CD14-positive monocyte (primary cell): ENCODE data around the gene GNLY. TPM values are rescaled to one million over a fixed set of nuclear protein-coding genes. Genes with fewer than 3 reads are reported as not detected.

Experiments used
- DNase-seq, 3 donors: peaks; one replicate each; pipeline ENCODE4 v3.0.0-alpha.2; 2011 to 2022
- H2AFZ ChIP-seq: 2 replicates; pipeline ENCODE4 v1.6.0; 2012; ENCODE audit warnings: mild to moderate bottlenecking, low read depth, low read length, inconsistent platforms; ENCODE audit not compliant: insufficient read depth, poor library complexity, severe bottlenecking
- H3K27ac ChIP-seq, 2 donors: 1 replicate in 1 of 2; 2 replicates in 1 of 2; pipeline ENCODE4 v1.5.1; 2012 to 2013; ENCODE audit warnings: low read length in 2 of 2, control low read depth in 1 of 2, inconsistent platforms in 1 of 2, low read depth in 1 of 2, mild to moderate bottlenecking in 1 of 2
- H3K27me3 ChIP-seq, 2 donors: one replicate each; pipeline versions ENCODE4 v1.6.0 to v1.6.1; 2011 to 2013; ENCODE audit warnings: low read length in 2 of 2; ENCODE audit not compliant: control insufficient read depth in 2 of 2, insufficient read depth in 2 of 2
- H3K36me3 ChIP-seq, 2 donors: replicated peaks in 1 of 2; 1 replicate in 1 of 2; 2 replicates in 1 of 2; pipeline versions ENCODE4 v1.5.1 to v1.6.1; 2012 to 2013; ENCODE audit warnings: low read length in 2 of 2, control low read depth in 1 of 2, inconsistent platforms in 1 of 2, mild to moderate bottlenecking in 1 of 2; ENCODE audit not compliant: insufficient read depth in 2 of 2, control insufficient read depth in 1 of 2
- H3K4me1 ChIP-seq, 2 donors: 1 replicate in 1 of 2; 2 replicates in 1 of 2; pipeline versions ENCODE4 v1.5.1 to v1.6.1; 2012 to 2013; ENCODE audit warnings: low read length in 2 of 2, control low read depth in 1 of 2, inconsistent platforms in 1 of 2, mild to moderate bottlenecking in 1 of 2, moderate library complexity in 1 of 2; ENCODE audit not compliant: insufficient read depth in 2 of 2, control insufficient read depth in 1 of 2
- H3K4me2 ChIP-seq: replicated peaks from 2 replicates; pipeline ENCODE3; 2012; ENCODE audit warnings: low read length, moderate library complexity, mild to moderate bottlenecking; ENCODE audit not compliant: poor library complexity, severe bottlenecking; ENCODE audit errors: extremely low read depth
- H3K4me3 ChIP-seq, 3 experiments: fragments of 200-600 bp in 1 of 3; sonication (generic) in 1 of 3; replicated peaks in 1 of 3; 1 replicate in 2 of 3; 2 replicates in 1 of 3; pipeline ENCODE4 v1.5.1; 2011 to 2013; ENCODE audit warnings: low read length in 3 of 3, mild to moderate bottlenecking in 3 of 3, control low read depth in 2 of 3, low read depth in 2 of 3, inconsistent platforms in 1 of 3, moderate library complexity in 1 of 3
- H3K79me2 ChIP-seq: 2 replicates; pipeline ENCODE4 v1.6.0; 2012; ENCODE audit warnings: mild to moderate bottlenecking, control low read depth, inconsistent platforms, low read length, moderate library complexity; ENCODE audit not compliant: insufficient read depth
- H3K9ac ChIP-seq: 2 replicates; pipeline ENCODE4 v1.6.0; 2017; ENCODE audit warnings: low read length, mild to moderate bottlenecking; ENCODE audit not compliant: insufficient read depth, poor library complexity, severe bottlenecking
- H3K9me3 ChIP-seq, 2 donors: replicated peaks in 1 of 2; 1 replicate in 1 of 2; 2 replicates in 1 of 2; pipeline versions ENCODE4 v1.5.1 to v1.6.1; 2012 to 2013; ENCODE audit warnings: low read length in 2 of 2, control low read depth in 1 of 2; ENCODE audit not compliant: control insufficient read depth in 1 of 2, insufficient read depth in 1 of 2
- H4K20me1 ChIP-seq: 2 replicates; pipeline ENCODE4 v1.6.0; 2012; ENCODE audit warnings: mild to moderate bottlenecking, low read length, control low read depth, moderate library complexity; ENCODE audit not compliant: insufficient read depth
- H3K27ac Mint-ChIP-seq, 7 donors: one replicate each; pipeline ENCODE4 v1.8.0; 2020; ENCODE audit warnings: mild to moderate bottlenecking in 7 of 7, mixed read lengths in 7 of 7, moderate library complexity in 6 of 7, inconsistent platforms in 2 of 7
- H3K27me3 Mint-ChIP-seq, 3 donors: one replicate each; pipeline ENCODE4 v1.8.0; 2021 to 2022; ENCODE audit warnings: low read depth in 3 of 3, mild to moderate bottlenecking in 3 of 3, mixed read lengths in 3 of 3, moderate library complexity in 3 of 3, inconsistent platforms in 1 of 3
- H3K36me3 Mint-ChIP-seq, 2 donors: one replicate each; pipeline ENCODE4 v1.8.0; 2020; ENCODE audit warnings: mixed read lengths in 2 of 2, inconsistent platforms in 1 of 2, mild to moderate bottlenecking in 1 of 2
- H3K4me1 Mint-ChIP-seq: one replicate; pipeline ENCODE4 v1.8.0; 2020; ENCODE audit warnings: mild to moderate bottlenecking, mixed read lengths
- H3K4me3 Mint-ChIP-seq, 2 donors: one replicate each; pipeline ENCODE4 v1.8.0; 2020; ENCODE audit warnings: mild to moderate bottlenecking in 2 of 2, mixed read lengths in 2 of 2, moderate library complexity in 1 of 2
- H3K9me3 Mint-ChIP-seq, 7 donors: one replicate each; pipeline ENCODE4 v1.8.0; 2020 to 2022; ENCODE audit warnings: mixed read lengths in 7 of 7, mild to moderate bottlenecking in 6 of 7, moderate library complexity in 6 of 7, inconsistent platforms in 2 of 7
- CTCF ChIP-seq: fragments of 200-600 bp; IDR thresholded peaks from one replicate; pipeline ENCODE4 v1.8.0; 2022; ENCODE audit warnings: antibody characterized with exemption, mild to moderate bottlenecking
- WGBS: methylation state at CpG from one replicate; pipeline ENCODE4 v1.1.5; 2013; ENCODE audit warnings: missing lambda C conversion rate; ENCODE audit not compliant: insufficient coverage; 5-methylcytosine and 5-hydroxymethylcytosine counted together
- intact Hi-C, 2 donors: fragments of 100-400 bp; cut with micrococcal nuclease; formaldehyde crosslinking; loops; one replicate each; pipeline versions ENCODE4 v1.15.0 to v1.15.1; 2023
- polyA plus RNA-seq, 3 donors: library from polyadenylated mRNA; depleted of rRNA in 1 of 3; unstranded in 2 of 3; stranded (reverse) in 1 of 3; fragments of 300-500 nt in 2 of 3; fragments of >200 nt in 1 of 3; fragmentation: Illumina TruSeq in 2 of 3; gene quantifications; 1 replicate in 2 of 3; 2 replicates in 1 of 3; pipeline ENCODE4 v1.2.3, GENCODE V29; 2012 to 2021

GNLY gene
- polyA plus RNA-seq, 3 donors, result 4.6 to 13.2 (median 11.1) TPM

GRCh38 chr2:85711578-85712060, 17.5 kb downstream of the GNLY start:
- H4K20me1 ChIP-seq, result no peaks in the 10 kb centered on the region
- no peaks in the 10 kb centered on the region for H3K79me2 ChIP-seq
- H2AFZ ChIP-seq, result no peak overlapping the region
- Mint-ChIP-seq H3K4me3 (peak overlapping the region in 1 of 2 donors; percentile 67), H3K27ac (peak overlapping the region; percentile 89 to 98 (median 91)), H3K4me1 (peaks cover 92% of the 10 kb centered on the region), H3K36me3 (peaks cover 0 to 2% of the 10 kb centered on the region in 2 donors), H3K9me3 (peaks cover 0 to 2% (median 0%) of the 10 kb centered on the region in 7 donors), H3K27me3 (no peaks in the 10 kb centered on the region)
- H3K36me3 ChIP-seq, result no peaks in the 10 kb centered on the region
- intact Hi-C loops, result loop anchor here in 1 of 2 donors (5.0 kb wide), 1 partner anchor 39 kb away; no protein-coding TSS in a partner anchor
- DNase-seq, result no peak
- TF ChIP-seq CTCF, result no peak
- peak overlapping the region in 1 of 3 experiments; percentile 51 for H3K4me3 ChIP-seq
- H3K4me2 ChIP-seq, result peak overlapping the region; percentile 51
- H3K27me3 ChIP-seq, result no peaks in the 10 kb centered on the region
- H3K9me3 ChIP-seq, result no peaks in the 10 kb centered on the region
- 40% methylated on average over 7 of the region's 8 CpGs for WGBS
- H3K4me1 ChIP-seq, result peaks cover 100% of the 10 kb centered on the region in 2 donors
- H3K9ac ChIP-seq, result peak overlapping the region; percentile 34
- H3K27ac ChIP-seq, result peak overlapping the region; percentile 68 to 81

GRCh38 chr2:85712336-85712735, 18.2 kb downstream of the GNLY start:
- intact Hi-C loops, result loop anchor here in 1 of 2 donors (5.0 kb wide), 1 partner anchor 40 kb away; no protein-coding TSS in a partner anchor
- no peaks in the 10 kb centered on the region for H3K79me2 ChIP-seq
- Mint-ChIP-seq H3K4me1 (peaks cover 87% of the 10 kb centered on the region), H3K9me3 (peaks cover 0 to 2% (median 0%) of the 10 kb centered on the region in 7 donors), H3K27ac (peak overlapping the region; percentile 87 to 97 (median 92)), H3K27me3 (no peaks in the 10 kb centered on the region), H3K4me3 (peak overlapping the region; percentile 59 to 83), H3K36me3 (peaks cover 0 to 2% of the 10 kb centered on the region in 2 donors)
- no peaks in the 10 kb centered on the region for H3K9me3 ChIP-seq
- 0% methylated on average over 5 of the region's 15 CpGs for WGBS
- H2AFZ ChIP-seq, result no peak overlapping the region
- peak overlapping the region; percentile 51 for H3K4me2 ChIP-seq
- peak overlapping the region; percentile 34 for H3K9ac ChIP-seq
- H3K27ac ChIP-seq, result peak overlapping the region; percentile 68 to 81
- H4K20me1 ChIP-seq, result no peaks in the 10 kb centered on the region
- H3K36me3 ChIP-seq, result no peaks in the 10 kb centered on the region
- DNase-seq, result peak; percentile 55 to 80 (median 79)
- peaks cover 96 to 97% of the 10 kb centered on the region in 2 donors for H3K4me1 ChIP-seq
- H3K27me3 ChIP-seq, result no peaks in the 10 kb centered on the region
- H3K4me3 ChIP-seq, result peak overlapping the region in 1 of 3 experiments; percentile 51
- TF ChIP-seq CTCF, result no peak
